ENCODE results near the gene CDK5RAP1. TPM values are rescaled to one million over a fixed set of nuclear protein-coding genes. Genes with fewer than 3 reads are reported as not detected.

Gene CDK5RAP1
- total and polyA plus RNA-seq, 11 donors: 17.6 to 34.9 (median 21.2) TPM

DNA sequence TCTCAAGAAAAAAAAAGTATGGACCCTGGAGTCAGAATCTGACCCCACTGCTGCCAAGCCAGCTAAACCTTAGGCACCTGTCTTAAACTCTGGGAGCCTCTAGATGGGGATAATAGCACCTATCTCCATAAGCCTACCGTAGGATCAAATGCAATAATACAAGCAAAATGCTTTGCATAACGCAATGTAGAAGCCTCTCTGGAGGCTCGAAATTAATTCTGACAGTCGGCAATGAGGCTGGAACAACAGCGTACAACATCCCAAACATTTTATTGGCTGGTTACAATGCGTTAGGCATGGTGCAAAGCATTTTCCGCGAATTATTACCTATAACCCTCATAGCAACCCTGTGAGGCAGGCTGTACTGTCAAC, 521 bp downstream of the CDK5RAP1 start:
- intact Hi-C loops (cut with DNase I): loop anchor here in 3 of 10 donors (5.0 kb wide), 3 partner anchors 42 to 267 kb away; partner anchors contain the start of genes SNTA1 (in 2 of the 3), ACTL10 (in 1 of the 3) and C20orf144 (in 1 of the 3)

DNA sequence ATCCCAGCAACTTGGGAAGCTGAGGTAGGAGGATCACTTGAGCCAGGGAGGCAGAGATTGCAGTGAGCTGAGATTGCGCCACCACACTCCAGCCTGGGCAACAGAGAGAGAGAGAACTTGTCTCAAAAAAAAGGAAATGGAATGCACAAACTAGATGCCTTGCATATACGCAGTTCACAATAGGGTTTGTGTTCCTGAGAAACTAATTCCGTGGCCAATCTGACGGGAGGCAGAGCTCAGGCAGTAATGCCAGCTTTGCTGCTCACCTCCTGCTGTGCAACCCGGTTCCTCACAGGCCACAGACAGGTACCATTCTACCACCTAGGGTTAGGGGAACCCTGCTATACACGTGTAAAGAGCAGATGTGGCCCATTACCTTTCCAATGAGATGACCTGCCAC, 1.4 kb downstream of the CDK5RAP1 start:
- TF ChIP-seq POLR2A (IDR thresholded peaks at IDR 0.05): no peak
- TF ChIP-seq, protein P1, sequence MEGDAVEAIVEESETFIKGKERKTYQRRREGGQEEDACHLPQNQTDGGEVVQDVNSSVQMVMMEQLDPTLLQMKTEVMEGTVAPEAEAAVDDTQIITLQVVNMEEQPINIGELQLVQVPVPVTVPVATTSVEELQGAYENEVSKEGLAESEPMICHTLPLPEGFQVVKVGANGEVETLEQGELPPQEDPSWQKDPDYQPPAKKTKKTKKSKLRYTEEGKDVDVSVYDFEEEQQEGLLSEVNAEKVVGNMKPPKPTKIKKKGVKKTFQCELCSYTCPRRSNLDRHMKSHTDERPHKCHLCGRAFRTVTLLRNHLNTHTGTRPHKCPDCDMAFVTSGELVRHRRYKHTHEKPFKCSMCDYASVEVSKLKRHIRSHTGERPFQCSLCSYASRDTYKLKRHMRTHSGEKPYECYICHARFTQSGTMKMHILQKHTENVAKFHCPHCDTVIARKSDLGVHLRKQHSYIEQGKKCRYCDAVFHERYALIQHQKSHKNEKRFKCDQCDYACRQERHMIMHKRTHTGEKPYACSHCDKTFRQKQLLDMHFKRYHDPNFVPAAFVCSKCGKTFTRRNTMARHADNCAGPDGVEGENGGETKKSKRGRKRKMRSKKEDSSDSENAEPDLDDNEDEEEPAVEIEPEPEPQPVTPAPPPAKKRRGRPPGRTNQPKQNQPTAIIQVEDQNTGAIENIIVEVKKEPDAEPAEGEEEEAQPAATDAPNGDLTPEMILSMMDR (IDR thresholded peaks at IDR 0.05): no peak
- no peaks in the 10 kb centered on the region for H3K9me3 ChIP-seq
- WGBS, 4 donors: 60 to 65% (median 62%) methylated on average over 6 of the region's 6 CpGs
- no peaks in the 10 kb centered on the region for H3K27me3 ChIP-seq
- H3K36me3 ChIP-seq: peaks cover 0 to 26% (median 18%) of the 10 kb centered on the region in 9 donors
- no peak overlapping the region for H3K27ac ChIP-seq
- no peak for DNase-seq
- H3K4me3 ChIP-seq: peak overlapping the region in 8 of 12 donors; percentile 70 to 98 (median 90)
- peaks cover 0 to 30% (median 16%) of the 10 kb centered on the region in 12 donors for H3K4me1 ChIP-seq
- ATAC-seq: no peak
- intact Hi-C loops (cut with DNase I): loop anchor here in 3 of 10 donors (5.0 kb wide), 3 partner anchors 42 to 267 kb away; partner anchors contain the start of genes SNTA1 (in 2 of the 3), ACTL10 (in 1 of the 3) and C20orf144 (in 1 of the 3)

More for the DNA sequence above, 521 bp downstream of the CDK5RAP1 start:
- ATAC-seq: peak in 3 of 4 donors; percentile 15 to 25 (median 16)
- peaks cover 0 to 23% (median 11%) of the 10 kb centered on the region in 9 donors for H3K36me3 ChIP-seq
- H3K4me3 ChIP-seq: peak overlapping the region; percentile 70 to 100 (median 91)
- no peak for DNase-seq
- TF ChIP-seq, protein P1 (IDR thresholded peaks at IDR 0.05): peak in 1 of 12 donors; percentile 18
- no peak for TF ChIP-seq POLR2A (IDR thresholded peaks at IDR 0.05)
- H3K27me3 ChIP-seq: no peaks in the 10 kb centered on the region
- 0 to 2% (median 0%) methylated on average over 8 of the region's 8 CpGs for WGBS, 4 donors
- peak overlapping the region in 11 of 12 donors; percentile 58 to 86 (median 76) for H3K27ac ChIP-seq
- H3K4me1 ChIP-seq: peaks cover 0 to 30% (median 16%) of the 10 kb centered on the region in 12 donors
- no peaks in the 10 kb centered on the region for H3K9me3 ChIP-seq

DNA sequence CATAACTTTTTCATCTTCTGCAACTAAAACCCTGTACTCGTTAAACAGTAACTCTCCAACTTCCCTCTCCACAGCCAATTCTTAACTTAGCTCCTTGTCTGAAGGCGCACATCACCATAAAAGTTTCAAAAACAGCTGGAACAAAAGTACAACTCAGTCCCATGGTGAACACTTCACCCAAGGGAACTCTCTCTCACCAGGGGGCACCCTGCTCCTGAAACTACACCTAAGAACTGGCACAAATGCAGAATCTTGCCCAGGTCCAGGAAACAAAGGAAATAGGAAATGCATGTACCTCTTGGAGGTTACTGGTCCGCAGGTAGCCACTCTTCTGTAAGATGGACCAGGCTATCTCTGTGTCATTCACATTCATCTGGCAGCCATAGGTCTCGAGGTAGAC, 6.6 kb downstream of the CDK5RAP1 start:
- intact Hi-C loops (cut with DNase I): no loop called here
- 85 to 91% (median 87%) methylated on average over 4 of the region's 4 CpGs for WGBS, 4 donors

DNA sequence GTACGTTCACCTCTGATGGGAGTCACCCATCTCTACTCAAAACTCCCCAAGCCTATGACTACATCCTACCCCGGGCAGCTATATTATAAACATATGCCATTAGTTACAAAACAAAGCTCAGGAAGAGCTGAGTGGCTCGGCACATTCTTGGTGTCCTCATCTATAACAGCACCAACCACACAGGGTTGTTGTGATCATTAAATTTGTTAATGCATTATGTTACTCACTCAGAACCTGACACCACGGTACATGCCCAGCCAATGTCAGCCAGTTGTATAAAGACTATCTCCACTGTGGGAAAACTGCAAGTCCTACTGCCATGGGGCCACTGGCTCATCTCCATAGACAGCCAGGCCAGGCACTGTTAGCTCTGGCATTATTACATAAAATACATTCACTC, 7.7 kb downstream of the CDK5RAP1 start:
- no peaks in the 10 kb centered on the region for H3K9me3 ChIP-seq
- DNase-seq (no peak), ATAC-seq (peak in 1 of 4 donors; percentile 55)
- no peak overlapping the region for H3K4me3 ChIP-seq
- peaks cover 0 to 77% (median 67%) of the 10 kb centered on the region in 9 donors for H3K36me3 ChIP-seq
- peaks cover 0 to 2% (median 0%) of the 10 kb centered on the region in 12 donors for H3K4me1 ChIP-seq
- WGBS, 4 donors: 92 to 95% (median 95%) methylated on average over 4 of the region's 4 CpGs
- no peaks in the 10 kb centered on the region for H3K27me3 ChIP-seq
- TF ChIP-seq, protein P1 (IDR thresholded peaks at IDR 0.05): no peak
- TF ChIP-seq POLR2A (IDR thresholded peaks at IDR 0.05): no peak
- H3K27ac ChIP-seq: no peak overlapping the region
- intact Hi-C loops (cut with DNase I): no loop called here

More for the DNA sequence above, 6.6 kb downstream of the CDK5RAP1 start:
- H3K4me3 ChIP-seq: no peak overlapping the region
- ATAC-seq (no peak), DNase-seq (no peak)
- H3K27ac ChIP-seq: no peak overlapping the region
- TF ChIP-seq POLR2A (IDR thresholded peaks at IDR 0.05): no peak
- TF ChIP-seq, protein P1 (IDR thresholded peaks at IDR 0.05): peak in 2 of 12 donors; percentile 6 to 15
- peaks cover 0 to 73% (median 62%) of the 10 kb centered on the region in 9 donors for H3K36me3 ChIP-seq
- no peaks in the 10 kb centered on the region for H3K9me3 ChIP-seq
- no peaks in the 10 kb centered on the region for H3K27me3 ChIP-seq
- peaks cover 0 to 9% (median 3%) of the 10 kb centered on the region in 12 donors for H3K4me1 ChIP-seq

Data from heart left ventricle (tissue), 16 donors.